Left ventricle myocardium superior (tissue), 1 donor: ENCODE measurements around the gene RPH3AL. TPM values are rescaled to one million over a fixed set of nuclear protein-coding genes. Genes with fewer than 3 reads are reported as not detected.

Experiments used
- ATAC-seq: fragments of 200-7000 bp; cut with Tn5 transposase; one replicate; pipeline ENCODE4 v1.9.1; 2020; ENCODE audit warnings: mild to moderate bottlenecking, moderate library complexity
- DNase-seq: peaks from one replicate; pipeline ENCODE4 v3.0.0-alpha.2; 2020
- intact Hi-C: fragments of 100-400 bp; cut with micrococcal nuclease; formaldehyde crosslinking; loops from one replicate; pipeline ENCODE4 v1.11.0; 2022
- total RNA-seq: library from RNA; stranded (reverse); fragmentation: NEBNext Ultra II Directional; extraction: Animal tissue kit (Norgen Biotek cat#: 25700); gene quantifications from one replicate; pipeline ENCODE4 v1.2.1, GENCODE V29; 2021
- donor health status: DM: no; HTN: yes; CAD: no; lungs with severe emphysema.

Gene RPH3AL
- total RNA-seq, 1 donor from 2014 or later, result 3.8 TPM

GRCh38 chr17:356671-357434 is 4.2 kb upstream of the RPH3AL start:
- intact Hi-C loops, result no loop called here
- no peak for DNase-seq
- ATAC-seq, result no peak

GRCh38 chr17:354651-355556 is 2.3 kb upstream of the RPH3AL start:
- intact Hi-C loops, result no loop called here
- DNase-seq (no peak), ATAC-seq (no peak)

- ATAC-seq, result no peak
- intact Hi-C loops, result no loop called here
- DNase-seq, result no peak
These were observed 1.2 kb upstream of the RPH3AL start for GRCh38 chr17:353838-354234.

GRCh38 chr17:353213-353837 is 718 bp upstream of the RPH3AL start:
- ATAC-seq (no peak), DNase-seq (no peak)

GRCh38 chr17:351875-352420 is 659 bp downstream of the RPH3AL start:
- no peak for ATAC-seq
- intact Hi-C loops, result no loop called here
- no peak for DNase-seq

More at GRCh38 chr17:353213-353837, 718 bp upstream of the RPH3AL start:
- intact Hi-C loops, result no loop called here

GRCh38 chr17:351449-351738 is 1.2 kb downstream of the RPH3AL start:
- ATAC-seq (no peak), DNase-seq (no peak)
- intact Hi-C loops, result no loop called here

GRCh38 chr17:350706-351448 is 1.7 kb downstream of the RPH3AL start:
- intact Hi-C loops, result no loop called here
- peak; percentile 83 for ATAC-seq

GRCh38 chr17:349666-350065 is 2.9 kb downstream of the RPH3AL start:
- DNase-seq, result no peak
- ATAC-seq, result peak; percentile 26
- intact Hi-C loops, result no loop called here

More at GRCh38 chr17:350706-351448, 1.7 kb downstream of the RPH3AL start:
- DNase-seq, result peak; percentile 83

- no peak for DNase-seq
- intact Hi-C loops, result no loop called here
These were observed 3.7 kb downstream of the RPH3AL start for GRCh38 chr17:348692-349425.

GRCh38 chr17:348012-348411 is 4.6 kb downstream of the RPH3AL start:
- intact Hi-C loops, result no loop called here
- ATAC-seq (no peak), DNase-seq (no peak)

More at GRCh38 chr17:348692-349425, 3.7 kb downstream of the RPH3AL start:
- ATAC-seq, result peak; percentile 43

GRCh38 chr17:347309-347899 is 5.2 kb downstream of the RPH3AL start:
- intact Hi-C loops, result no loop called here
- ATAC-seq (no peak), DNase-seq (no peak)

GRCh38 chr17:345992-346785 is 6.4 kb downstream of the RPH3AL start:
- DNase-seq (no peak), ATAC-seq (no peak)
- intact Hi-C loops, result no loop called here

- intact Hi-C loops, result no loop called here
- DNase-seq (no peak), ATAC-seq (no peak)
These were observed 7.3 kb downstream of the RPH3AL start for GRCh38 chr17:345261-345660.

- ATAC-seq (no peak), DNase-seq (no peak)
- intact Hi-C loops, result no loop called here
These were observed 8.5 kb downstream of the RPH3AL start for GRCh38 chr17:343875-344752.

GRCh38 chr17:343211-343610 is 9.4 kb downstream of the RPH3AL start:
- no peak for ATAC-seq
- intact Hi-C loops, result no loop called here
- no peak for DNase-seq

- ATAC-seq, result no peak
- no peak for DNase-seq
- intact Hi-C loops, result no loop called here
These were observed 12.5 kb downstream of the RPH3AL start for GRCh38 chr17:340074-340473.
